ENCODE data around the gene RFTN1.
A peak's percentile ranks its signal among the peaks of the same experiment; 100 is the strongest.

The RFTN1 gene, protein sequence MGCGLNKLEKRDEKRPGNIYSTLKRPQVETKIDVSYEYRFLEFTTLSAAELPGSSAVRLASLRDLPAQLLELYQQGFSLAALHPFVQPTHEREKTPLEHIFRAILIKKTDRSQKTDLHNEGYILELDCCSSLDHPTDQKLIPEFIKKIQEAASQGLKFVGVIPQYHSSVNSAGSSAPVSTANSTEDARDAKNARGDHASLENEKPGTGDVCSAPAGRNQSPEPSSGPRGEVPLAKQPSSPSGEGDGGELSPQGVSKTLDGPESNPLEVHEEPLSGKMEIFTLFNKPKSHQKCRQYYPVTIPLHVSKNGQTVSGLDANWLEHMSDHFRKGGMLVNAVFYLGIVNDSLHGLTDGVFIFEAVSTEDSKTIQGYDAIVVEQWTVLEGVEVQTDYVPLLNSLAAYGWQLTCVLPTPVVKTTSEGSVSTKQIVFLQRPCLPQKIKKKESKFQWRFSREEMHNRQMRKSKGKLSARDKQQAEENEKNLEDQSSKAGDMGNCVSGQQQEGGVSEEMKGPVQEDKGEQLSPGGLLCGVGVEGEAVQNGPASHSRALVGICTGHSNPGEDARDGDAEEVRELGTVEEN

DNA sequence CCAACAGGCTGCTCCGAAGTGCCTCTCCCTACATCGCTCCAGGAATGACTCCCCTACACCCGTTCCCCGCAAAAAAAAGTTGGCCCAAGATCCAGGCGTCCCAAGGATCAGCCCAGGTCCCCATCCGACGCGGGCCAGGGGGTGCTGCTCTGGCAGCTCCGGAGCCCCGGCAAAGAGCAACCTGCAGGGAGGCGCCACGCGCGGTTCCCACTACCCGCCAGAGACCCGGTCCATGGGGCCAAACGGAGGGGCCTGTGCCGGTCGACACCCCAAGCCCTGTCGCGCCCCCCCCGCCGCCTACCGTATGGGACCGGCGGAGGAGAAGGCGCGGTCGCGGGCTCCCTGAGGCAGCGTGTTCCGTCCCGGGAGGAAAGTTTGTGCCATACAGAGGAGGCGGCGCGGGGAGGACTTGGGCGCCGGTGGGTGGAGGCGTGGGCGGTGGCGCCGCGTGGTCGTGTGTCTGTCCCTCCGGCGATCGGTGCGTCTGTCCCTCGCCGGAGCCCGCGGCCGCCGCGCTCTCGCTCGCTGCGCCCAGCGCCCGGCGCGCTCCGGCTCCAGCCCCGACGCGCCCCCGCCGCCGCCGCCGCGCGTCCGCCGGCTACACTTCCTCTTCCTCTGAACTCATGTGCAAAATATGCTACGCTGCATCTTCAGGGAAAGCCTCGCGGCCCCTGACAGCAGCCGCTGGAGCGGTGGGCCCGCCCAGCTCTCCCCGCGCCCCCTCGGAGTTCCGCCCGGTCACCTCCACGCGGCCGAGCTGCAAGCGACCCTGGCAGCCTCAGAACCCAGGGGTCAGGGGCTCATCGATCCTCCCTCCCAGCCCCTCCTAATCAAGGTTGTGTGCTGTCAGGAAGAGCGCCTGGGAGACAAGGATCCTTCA is at the start of gene RFTN1:
RFTN1 (minus strand) TSS at position 559 of the 880 bp plus-strand sequence. CDS start 19,830 bp downstream, outside the sequence.
- DNase-seq, result peak; percentile 22

GRCh38 chr3:16559653-16560365 is 46.3 kb upstream of the RFTN1 start:
- DNase-seq, result no peak

DNA sequence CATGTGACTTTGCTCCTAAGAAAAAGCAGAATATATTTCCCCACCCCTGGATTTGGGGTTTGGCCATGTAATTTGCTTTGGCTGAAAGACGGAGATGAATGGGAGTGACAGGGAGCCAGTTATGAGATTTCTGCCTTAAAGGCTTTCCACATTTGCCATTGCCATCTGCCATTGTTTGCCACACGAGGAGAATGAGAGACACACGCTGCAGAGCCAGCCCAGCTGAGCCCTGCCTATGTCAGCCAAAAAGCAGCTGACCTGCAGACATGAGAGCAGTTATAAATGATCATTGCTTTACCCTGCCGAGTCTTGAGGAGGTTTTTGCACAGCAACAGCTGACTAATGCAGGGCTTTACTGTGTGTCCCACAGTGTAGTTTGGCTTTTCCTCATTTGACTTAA is 40.6 kb upstream of the RFTN1 start:
- DNase-seq, result no peak

DNA sequence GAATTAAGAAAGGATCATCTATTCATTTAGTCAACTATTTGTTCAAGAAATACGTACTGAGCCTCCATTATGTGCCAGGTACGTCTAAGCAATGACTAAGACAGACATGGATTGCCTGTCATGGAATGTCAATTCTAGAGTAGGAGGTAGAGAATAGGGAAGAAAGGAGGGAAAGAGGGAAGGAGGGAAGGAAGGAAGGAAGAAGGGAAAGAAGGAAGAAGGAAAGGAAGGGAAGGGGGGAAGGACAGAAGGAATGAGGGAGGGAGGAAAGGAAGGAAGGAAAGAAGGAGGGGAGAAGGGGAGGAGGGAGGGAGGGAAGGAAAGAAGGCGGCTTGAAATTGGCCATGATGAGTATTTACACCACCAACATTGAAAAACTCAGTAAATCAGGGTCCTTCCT is 39.3 kb upstream of the RFTN1 start:
- DNase-seq, result no peak

GRCh38 chr3:16551342-16551976 is 38.0 kb upstream of the RFTN1 start:
- no peak for DNase-seq

- DNase-seq, result peak; percentile 68
These were observed 37.3 kb upstream of the RFTN1 start for GRCh38 chr3:16550676-16551341.

- DNase-seq, result peak; percentile 7
These were observed 36.8 kb upstream of the RFTN1 start for GRCh38 chr3:16550305-16550675.

- no peak for DNase-seq
These were observed 35.2 kb upstream of the RFTN1 start for GRCh38 chr3:16548721-16549120.

- DNase-seq, result no peak
These were observed 34.3 kb upstream of the RFTN1 start for GRCh38 chr3:16547561-16548357.

GRCh38 chr3:16546186-16547010 is 32.9 kb upstream of the RFTN1 start:
- no peak for DNase-seq

GRCh38 chr3:16545413-16546185 is 32.1 kb upstream of the RFTN1 start:
- DNase-seq, result no peak

DNA sequence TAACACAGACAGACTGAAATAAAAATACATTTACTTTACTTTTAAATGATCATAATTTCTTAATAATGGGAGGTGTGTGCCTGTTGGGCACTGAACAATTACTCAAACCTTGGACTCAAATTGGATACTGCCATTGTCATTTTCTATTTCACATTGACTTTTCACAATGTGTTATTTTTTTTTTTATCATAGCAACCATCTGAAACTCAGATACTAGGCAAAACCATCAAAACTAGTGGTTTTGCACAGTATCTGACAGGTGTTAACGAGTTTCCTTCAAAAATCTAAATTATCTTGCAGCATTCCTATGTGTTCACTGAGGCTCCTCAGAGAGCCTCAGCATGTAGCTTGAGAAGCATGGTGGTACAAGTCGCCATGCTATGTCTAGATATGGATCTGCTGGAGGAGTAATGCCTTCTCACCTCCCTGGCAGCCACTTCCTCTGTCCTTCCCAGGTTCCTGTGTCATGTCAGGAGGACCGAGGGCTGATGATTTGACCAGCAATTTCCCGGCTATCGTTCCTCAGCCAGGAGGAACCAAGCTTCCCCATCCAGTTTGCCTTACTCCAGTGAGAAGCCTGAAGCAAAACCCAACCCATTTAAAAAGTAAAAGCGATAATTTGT is 29.9 kb upstream of the RFTN1 start:
- no peak for DNase-seq

GRCh38 chr3:16538507-16538906 is 25.0 kb upstream of the RFTN1 start:
- no peak for DNase-seq

DNA sequence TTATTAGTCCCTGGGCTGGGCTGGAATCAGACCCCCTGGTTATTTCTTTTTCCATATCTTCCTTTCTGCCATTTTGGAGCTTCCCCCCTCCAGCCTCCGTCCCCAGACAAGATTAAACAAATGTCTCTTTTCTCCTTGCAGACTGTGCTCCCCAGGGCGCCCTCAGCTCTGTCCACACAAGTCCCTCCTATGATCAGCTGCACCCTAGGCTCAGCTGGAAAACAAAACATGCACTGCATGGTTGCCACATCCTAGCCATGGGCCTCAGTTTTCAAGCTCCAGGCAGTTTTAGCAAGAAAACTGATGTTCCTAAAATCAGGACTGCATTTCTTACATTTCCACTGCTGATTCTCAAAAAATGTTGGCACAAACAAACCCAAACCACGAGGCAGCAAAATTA is 23.5 kb upstream of the RFTN1 start:
- DNase-seq, result no peak

- DNase-seq, result no peak
These were observed 22.8 kb upstream of the RFTN1 start for GRCh38 chr3:16536344-16536663.

GRCh38 chr3:16534640-16535262 is 21.3 kb upstream of the RFTN1 start:
- no peak for DNase-seq

- DNase-seq, result no peak
These were observed 20.6 kb upstream of the RFTN1 start for GRCh38 chr3:16533928-16534574.

DNA sequence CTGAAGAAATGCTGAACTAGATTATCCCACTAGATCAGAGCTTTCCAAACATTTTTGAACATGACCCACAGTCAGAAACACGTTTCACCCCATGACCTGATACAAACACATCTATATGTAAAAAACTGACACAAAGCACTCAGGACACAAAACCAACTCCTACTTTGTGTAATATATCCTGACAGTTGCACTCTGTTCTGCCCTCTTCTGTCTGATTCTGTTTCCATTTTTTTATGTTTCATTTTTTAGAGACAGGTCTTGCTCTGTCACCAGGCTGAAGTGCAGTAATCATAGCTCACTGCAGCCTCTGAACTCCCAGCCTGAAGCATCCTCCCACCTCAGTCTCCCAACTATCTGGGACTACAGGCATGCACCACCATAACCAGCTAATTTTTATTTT is 15.8 kb upstream of the RFTN1 start:
- DNase-seq, result no peak

All from DMS53 (cell line).